Stimulated activated CD8-positive, alpha-beta memory T cell treated with anti-CD3 and anti-CD28 coated beads, Interleukin-7, amount 100 ng/mL, for 1 hour (primary cell): ENCODE results near the gene LPP.

ENCODE experiments used
- DNase-seq, 2 donors: peaks; one replicate each; pipeline ENCODE4 v3.0.0-alpha.2; 2020; ENCODE audit warnings: low read depth in 2 of 2

The LPP gene

DNA sequence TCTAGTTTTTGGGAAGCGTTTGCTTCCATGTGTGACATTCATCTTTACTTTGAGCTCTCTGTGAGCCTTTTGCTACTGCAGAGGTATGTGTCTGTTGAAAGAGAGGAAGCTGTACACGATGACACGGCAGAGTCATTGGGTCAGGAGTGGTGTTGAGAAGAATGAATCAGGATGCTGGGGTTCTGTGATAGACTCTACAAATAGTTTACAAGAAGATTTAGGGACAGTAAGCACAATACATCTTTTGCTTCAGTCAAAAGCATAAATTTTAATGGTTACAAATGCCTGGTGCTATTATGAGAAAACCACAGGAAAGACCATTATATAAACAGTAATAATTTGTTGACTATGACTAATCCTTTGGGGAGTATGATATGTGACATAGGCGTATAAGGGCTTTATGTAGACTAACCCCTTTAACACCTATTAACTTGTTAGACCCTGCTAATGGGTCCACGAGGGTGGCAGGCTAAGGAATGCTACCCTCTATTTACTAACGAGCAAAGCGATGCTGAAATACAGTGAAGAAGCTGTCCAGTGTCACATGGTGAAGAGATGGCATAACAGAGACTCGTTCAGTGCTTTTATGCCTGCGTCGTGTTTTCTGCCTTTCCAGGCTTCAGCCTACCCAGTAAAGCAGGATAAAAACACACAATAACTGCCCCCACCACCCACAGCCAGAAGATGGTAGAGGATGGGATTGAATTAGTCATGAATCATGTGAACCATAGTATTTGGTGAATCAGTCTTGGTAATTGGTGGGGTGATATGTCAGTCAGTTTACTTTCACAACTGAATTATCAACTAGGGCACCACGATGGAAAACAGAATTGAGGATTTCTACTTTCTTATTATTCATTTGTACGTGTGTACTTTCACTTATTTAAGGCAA lies 118.8 kb downstream of the LPP start:
- no peak for DNase-seq

DNA sequence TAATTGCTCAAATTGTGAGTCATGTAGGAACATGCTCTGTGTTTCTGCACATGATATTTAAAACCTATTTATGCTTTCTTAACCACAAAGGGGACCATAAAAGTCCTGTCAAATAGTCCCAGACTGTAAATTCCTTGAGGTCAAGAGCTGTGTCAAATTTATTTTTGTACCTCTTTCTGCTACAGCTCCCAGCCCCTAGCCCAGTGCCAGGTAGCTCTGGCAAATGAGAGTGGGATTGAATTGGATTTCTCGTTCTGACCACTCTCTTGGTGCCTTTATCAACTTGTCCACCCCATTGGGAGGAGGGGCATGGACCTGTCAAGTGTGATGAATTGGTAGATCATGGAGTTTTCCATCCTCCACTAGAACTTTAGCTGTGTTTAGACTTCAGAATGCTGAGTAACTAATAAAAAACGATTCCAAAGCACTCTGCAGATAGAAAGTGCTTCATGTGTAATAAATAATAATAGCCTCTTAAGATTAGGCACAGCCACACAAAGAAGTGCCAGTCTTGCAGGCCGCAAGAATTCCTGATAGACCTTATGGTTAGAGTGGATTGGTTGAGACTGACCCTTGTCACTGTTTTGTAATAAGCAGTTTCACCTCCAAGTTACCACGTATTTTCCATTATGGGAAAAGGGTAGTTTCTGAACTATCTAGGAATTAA lies 120.4 kb downstream of the LPP start:
- DNase-seq = no peak

DNA sequence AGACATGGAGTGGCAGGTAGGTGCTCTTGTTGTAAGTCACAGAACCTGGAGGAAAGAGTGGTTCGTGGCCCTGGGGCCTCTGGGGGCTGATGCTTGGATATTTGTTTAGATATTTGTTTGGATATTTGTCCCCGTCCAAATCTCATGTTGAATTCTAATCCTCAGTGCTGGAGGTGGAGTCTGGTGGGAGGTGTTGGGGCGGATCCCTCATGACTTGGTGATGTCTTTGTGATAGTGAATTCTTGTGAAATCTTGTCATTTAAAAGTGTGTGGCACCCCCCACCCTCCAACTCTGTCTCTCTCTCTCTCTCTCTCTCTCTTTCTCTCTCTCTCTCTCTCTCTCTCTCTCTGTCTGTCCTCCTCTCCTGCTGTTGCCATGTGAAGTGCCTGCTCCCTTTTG lies 122.4 kb downstream of the LPP start:
- DNase-seq = no peak

DNA sequence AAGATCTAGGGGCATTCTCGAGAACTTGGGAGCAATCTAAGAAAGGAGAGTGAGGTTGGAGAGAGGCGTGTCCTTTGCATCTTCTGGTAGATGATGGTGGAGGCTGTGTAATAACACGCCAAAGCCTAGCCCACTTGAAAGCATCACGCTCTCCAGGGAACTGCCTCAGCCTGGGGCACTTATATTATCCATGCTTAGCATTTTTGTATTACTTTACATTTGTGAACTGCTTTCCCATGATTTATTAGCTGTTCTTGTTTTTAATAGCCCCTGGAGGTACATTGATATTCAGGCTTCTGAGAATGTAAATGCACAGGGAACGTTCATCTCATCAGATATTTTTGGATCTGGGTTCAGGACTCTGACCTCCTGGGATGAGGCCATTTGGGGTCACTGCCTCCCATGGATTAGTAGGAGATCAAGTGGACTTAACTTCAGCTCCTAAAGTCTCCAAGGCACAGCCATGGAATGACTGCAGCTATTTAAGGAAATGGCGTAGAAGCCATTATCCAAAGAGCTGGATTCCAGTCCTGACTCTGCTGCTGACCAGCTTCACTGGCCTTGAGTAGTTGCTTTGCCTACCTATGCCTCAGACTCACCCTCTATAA lies 124.9 kb downstream of the LPP start:
- DNase-seq = no peak

DNA sequence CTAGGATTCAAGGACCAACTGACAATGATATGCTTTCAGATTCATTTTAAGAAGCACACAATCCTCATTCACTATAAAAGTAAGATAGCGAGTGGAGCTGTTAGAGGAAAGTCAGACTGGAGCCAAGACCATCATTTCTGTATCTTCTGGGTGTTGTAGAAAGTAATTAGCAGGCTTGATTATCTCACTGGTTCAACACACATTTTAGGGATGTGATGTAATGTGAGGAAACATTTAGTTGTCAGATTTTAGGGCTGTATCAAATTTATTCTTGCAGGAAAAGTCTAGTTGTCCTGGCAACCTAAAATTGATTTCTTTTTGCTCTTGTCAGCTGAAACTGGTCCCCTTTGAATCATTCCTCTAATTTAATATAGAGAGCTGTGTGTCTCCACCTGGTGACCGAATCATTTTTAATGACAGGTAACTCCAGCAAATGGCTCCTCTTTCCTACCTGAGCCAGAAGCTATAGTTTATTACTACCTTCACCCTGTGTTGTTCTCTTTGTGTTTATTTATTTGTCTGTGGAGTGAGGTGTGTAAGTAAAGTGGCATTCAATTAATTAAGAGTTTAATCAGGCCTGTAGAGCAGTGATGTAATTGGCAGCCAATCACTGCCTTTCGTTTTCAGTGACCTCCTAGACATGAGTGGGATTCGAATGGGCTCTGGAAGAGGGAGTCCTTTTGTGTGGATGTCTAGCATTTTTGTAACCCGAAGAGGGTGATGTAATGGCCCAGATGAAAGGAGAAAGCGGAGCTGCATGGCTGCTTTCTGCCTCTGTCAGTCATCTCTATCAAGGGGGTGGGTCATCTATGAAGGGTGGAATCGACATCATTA lies 125.8 kb downstream of the LPP start:
- DNase-seq = no peak

DNA sequence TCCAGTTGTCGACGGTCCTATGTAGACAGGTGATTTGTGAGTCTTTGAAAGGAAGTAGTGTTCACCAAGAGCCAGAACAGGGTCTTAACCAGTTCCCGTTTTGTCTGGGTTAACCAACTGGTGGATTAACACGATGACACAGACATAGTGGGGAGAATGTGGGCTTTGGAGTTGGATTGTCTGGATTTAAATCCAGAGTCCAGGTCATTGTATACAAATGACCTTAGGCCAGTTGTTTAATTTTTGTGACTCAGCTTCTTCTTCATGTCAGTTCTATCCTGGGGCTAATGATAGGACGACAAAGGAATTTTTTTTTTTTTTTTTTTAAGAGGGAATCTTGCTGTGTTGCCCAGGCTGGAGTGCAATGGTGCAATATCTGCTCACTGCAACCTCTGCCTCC lies 126.7 kb downstream of the LPP start:
- DNase-seq = no peak

DNA sequence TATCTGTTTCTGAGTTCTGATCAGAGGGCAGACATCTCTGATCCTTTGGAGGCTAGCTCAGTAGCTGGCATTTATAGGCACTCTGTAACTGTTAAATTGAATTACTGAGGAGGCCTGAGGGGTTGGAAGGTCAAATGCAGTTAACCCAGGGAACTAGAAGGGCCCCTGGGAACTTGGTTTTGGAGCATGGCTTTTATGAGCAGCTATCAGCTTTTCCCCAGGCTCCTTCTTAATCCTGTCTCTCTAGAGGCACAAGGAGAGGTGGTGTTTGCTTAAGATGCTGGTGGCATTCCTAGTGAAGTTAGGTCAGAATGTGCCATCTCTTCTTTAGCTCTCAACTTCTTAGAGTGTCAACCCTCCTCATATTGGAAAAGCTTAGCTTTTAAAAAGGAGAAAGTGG lies 128.9 kb downstream of the LPP start:
- DNase-seq = no peak

DNA sequence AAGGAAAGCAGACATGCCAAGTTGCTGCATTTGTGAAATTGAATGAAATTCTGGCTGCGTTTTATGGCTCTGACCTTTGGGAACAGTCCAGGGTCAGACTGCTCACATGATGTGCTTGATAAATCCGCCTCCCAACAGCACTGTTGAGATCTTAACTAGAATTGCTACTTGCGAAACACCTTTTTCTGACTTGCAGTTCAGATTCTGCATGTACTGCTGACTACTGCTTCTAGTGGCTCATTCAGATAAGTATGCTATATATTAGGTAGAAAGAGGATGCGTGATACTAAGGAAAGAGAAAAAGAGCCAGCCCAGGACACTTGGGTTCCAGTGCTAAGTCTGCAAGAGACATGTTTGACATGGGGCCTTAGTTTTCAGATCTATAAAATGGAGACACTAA lies 129.4 kb downstream of the LPP start:
- DNase-seq = no peak

DNA sequence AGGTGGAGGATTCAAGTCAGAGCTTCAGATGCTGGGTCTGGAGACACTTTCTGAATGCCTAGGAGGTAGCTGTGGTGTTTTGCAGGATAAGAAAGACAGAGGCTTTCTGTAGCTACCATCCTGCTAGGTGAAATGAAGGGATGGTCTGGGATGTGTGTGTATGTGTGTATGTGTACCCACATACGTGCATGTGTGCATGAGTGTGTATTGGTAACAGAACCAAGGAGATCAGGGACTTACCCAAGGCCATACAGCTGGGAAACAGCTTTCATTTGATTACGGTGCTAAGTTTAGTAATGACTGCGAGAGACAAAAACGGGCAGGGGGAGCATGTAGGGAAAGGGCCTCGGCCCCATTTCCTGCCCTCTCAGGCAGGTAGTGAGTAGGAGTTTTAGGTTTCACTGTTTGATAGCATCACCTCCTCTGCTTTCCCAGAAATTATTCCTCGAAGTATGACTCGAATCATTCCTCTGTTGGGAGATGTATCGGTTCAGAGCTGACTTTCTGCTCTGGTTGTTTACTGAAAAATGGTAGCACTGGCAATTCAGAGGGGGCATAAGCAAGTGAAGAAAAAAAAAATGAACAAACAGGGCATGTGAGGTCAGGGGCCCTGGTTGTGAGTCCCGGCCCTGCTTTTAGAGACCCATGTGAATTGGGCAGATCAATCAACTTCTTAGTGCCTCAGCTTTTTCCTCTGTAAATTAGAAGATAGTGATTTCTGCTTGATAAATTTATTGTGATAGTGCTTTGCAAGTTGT lies 130.7 kb downstream of the LPP start:
- DNase-seq = no peak

DNA sequence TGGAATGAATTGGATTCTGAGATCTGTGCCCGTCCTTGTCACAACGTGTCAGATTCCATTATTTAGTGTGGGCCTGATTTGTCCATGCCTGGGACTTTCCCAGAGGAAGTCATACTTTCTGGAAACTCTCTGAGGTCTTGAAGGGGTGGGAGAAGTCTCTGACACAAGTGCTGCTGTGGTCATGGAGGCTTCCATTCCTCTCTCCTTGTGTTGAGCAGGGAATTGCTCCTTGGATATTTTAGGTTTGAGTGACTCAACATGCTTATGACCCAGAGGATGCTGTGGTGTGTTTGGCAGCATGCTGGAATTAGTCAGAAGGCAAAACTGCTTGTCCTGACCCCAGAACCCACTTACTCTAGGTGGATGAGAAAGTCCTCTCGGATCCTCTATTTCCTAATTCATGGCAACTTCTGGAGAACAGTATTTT lies 132.1 kb downstream of the LPP start:
- DNase-seq = no peak

DNA sequence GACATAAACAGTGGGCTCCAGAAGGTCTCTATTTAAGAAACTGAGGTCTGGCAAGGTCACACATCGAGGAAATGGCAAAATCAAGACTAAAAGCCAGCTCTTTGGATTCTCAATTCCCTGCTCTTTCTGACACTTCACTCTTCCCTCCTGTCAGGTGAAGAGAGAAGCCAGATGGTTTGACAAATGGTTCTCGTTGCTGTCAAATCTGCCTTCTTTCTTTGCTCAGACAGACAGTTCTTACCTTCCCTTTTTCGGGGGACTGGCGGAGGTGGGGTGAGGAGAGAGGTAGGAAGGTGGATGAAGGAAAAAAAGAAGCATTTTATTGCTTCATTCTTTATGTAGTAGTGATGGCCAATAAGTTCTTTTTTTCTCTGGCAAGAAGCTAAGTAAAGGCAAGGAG lies 133.4 kb downstream of the LPP start:
- no peak for DNase-seq

DNA sequence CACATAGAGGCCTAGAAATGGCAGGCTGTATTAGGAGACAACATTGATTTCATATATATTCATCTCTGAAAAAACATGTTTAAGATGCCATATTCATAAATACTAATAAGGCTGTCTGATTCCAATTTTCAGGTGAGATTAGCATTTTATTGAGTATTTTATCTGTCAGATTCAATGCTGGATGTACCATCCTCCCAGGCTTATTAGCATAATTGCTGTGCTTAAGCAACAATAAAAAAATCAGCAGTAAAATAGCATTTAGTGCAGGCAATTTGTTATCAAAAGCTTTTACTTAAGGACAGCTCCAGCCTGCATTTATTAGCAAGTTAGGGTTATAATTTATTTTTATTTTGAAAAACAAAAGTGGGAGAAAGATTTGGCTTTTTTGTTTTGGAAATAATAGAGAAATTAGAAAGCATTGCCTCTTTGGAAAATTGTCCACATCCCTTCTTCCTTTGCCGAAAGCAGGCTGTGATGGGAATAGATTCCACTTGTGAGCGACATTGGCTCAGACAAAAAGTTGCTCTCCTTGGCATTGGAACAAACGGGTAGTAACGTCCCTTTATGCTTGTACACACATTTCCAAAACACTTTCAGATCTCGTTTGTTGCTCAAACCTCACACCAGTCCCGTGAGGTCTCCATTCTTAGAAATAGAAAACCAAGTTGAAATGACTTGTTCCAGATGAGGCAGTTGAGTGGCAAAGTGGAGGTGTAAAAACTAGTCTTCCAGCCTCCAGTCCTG lies 134.0 kb downstream of the LPP start:
- no peak for DNase-seq

DNA sequence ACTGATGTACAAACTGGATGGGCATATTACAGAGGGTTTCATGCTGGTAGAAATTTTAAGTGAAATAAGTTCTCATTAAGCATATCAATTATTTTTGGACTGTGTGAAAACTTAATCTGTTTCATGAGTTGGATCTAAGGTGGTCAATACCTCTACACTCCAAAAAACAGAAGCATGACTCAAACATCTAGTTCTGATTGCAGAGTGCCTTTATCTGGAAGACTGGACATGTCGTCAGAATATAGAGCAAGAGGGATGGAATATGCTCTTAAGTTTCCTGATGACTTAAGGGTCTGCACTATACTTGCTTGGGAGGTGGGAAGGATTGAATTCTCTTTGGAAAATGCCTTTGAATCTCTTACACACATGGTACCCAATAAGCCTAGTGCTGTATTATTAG lies 138.3 kb downstream of the LPP start:
- DNase-seq = no peak

DNA sequence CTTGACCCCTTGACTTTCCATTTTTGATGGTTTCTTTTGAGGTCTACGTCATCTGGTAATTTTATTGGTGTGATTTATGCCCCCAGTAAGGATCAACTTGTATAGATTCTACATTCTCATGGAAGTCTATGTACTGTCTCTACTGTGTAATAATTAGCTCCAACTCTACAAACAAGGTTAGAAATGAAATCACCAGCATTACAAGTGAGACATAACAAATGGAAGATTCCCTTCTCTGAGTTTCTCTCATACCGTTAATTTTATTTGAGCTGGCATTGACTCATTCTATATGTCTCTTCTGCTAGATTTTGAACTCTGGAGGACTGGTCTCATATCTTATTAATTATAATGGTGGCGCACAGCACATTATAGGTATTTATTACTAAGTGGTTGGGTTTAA lies 138.9 kb downstream of the LPP start:
- DNase-seq = no peak

DNA sequence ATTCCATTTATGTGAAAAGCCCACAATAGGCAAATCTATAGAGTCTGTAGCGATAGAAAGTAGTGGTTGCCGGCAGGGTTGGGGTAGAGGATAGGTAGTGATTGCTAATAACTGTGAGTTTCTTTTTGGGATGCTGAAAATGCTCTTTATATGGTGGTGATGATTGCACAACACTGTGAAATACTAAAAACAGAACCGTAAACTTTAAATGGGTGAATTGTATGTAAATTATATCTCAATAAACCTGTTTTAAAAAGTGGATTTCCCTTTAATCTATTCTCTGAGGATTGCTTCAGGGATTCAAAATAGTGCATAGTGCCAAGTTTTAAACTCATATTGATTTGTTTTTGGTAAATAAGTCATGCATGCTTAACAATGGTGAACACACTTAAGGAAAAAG lies 140.2 kb downstream of the LPP start:
- DNase-seq = no peak

DNA sequence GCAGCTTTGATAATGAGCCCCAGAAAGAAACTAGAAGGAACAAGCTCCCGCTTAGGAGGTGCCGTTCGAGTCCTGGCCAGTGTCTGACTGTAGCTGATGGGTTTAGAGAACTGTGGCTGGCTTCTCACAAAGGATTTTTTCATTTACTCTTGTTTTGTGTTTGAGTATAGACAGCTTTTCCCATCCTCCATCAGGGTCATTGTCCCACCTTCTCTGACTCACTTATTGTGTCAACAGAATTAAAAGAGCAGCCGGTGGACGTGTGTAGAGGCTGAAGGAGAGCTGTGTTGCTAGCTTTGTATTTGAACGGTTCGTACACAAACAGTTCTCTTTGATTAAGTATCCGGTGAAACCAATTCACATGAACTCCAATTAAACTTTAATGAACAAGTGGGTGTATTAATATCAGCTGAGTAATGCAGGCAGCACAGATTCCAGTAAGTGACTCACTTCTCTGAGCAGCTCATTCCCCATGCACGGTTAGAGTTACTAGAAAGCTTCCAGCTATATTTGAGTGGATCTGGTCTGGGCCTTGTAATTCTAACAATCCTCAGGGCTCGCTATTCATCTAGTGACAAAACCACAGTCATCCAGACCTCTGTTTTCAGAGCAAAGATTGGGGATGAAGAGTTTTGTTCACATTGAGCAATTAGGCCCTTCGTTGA lies 141.0 kb downstream of the LPP start:
- no peak for DNase-seq

DNA sequence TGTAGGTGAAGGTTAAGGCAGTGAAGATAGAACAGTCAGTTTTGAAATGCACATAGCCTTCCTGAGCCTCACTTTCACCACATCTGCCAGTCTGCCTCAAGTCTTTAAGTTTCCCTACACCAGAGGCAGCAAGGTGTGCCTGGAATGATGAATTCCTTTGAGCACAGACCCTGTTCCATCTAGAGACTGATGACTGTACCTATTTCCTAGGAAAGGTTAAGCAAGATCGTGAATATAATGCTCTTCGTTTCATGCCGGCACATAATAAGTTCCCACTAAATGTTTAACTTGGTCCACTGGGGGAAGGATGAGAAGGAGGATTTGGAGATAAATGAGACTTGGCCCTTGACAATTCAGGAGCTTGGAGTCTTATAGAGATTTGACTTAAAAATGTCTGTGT lies 141.9 kb downstream of the LPP start:
- DNase-seq = no peak

DNA sequence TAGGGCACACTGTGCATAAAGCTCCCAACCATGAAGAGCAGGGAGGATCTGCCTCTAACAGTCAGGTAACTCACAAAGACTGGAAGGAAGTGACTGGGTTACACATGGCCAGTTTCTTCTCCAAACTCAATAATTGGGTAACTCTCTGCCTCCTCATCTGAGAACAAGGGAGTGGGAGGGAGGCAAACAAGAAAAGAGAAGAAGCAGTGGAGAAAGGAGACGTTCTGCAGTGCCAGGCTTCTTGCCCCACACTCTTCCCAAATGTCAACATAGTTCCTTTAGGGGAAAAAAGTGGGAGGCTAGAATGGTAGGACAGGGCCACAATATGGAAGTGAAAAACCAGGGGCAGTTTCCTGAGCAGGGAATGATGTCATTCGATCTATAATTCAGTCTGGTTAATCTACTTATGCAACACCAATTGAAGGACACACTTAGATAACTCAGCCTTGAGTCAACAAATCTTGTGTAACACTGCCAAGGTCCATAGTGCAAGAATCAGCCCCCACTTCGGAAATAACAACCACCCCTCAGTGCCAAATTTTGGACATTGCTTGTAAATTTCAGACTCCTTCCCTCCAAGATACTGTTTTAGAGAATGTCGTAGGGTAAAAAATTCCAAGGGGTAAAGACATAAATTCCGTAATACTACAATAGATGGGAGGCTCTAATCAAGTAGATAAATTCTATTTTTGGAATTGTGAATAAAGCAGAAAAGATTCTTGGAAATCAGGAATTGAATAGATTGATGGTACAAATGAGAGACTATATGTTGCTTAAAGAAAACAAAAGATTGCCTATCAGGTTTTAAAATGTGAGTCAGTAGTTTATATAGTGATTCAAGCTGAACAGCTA lies 143.0 kb downstream of the LPP start:
- no peak for DNase-seq

DNA sequence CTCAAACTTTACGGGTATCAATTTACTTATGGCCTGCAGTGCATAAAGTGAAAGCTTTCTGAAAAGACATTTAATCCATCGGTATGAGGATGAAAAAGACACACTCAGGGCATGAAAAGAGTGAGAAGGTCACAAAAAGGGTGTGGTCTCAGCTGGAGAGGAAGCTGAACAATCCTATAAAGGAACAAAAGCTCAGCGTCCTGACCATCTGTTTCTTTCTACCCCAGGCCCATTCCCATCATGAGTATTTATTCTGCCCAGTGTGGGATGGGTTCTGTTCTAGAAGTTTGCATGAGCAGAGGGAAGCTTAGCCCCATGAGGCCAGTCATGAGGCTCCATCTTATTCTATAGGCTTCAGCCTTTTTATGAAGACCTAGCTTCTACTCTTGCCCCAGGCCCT lies 144.6 kb downstream of the LPP start:
- DNase-seq = no peak
